Heart right ventricle (tissue), 16 donors: ENCODE data around the gene XRCC4. TPM values are rescaled to one million over a fixed set of nuclear protein-coding genes. Genes with fewer than 3 reads are reported as not detected.

ENCODE experiments used
- ATAC-seq, 8 donors: fragments of 200-7000 bp; cut with Tn5 transposase; one replicate each; pipeline ENCODE4 v1.9.1; 2020; ENCODE audit warnings: mild to moderate bottlenecking in 8 of 8, moderate library complexity in 8 of 8, moderate number of reproducible peaks in 1 of 8
- DNase-seq, 2 donors: peaks; one replicate each; pipeline ENCODE4 v3.0.0-alpha.2; 2020
- H3K27ac ChIP-seq, 10 donors: fragments of 200-600 bp; sonication (generic) in 2 of 10; one replicate each; pipeline versions ENCODE4 v1.5.0 to v1.8.0; 2020 to 2022; ENCODE audit warnings: mild to moderate bottlenecking in 3 of 10
- H3K27me3 ChIP-seq, 7 donors: fragments of 200-600 bp; one replicate each; pipeline ENCODE4 v1.8.0; 2021 to 2022; ENCODE audit warnings: mild to moderate bottlenecking in 2 of 7
- H3K36me3 ChIP-seq, 9 donors: fragments of 200-600 bp; sonication (generic) in 1 of 9; one replicate each; pipeline versions ENCODE4 v1.5.0 to v1.8.0; 2020 to 2022; ENCODE audit warnings: mild to moderate bottlenecking in 2 of 9
- H3K4me1 ChIP-seq, 9 donors: fragments of 200-600 bp; sonication (generic) in 1 of 9; one replicate each; pipeline versions ENCODE4 v1.5.0 to v1.8.0; 2020 to 2022; ENCODE audit warnings: mild to moderate bottlenecking in 4 of 9
- H3K4me3 ChIP-seq, 10 donors: fragments of 200-600 bp; sonication (generic) in 2 of 10; one replicate each; pipeline versions ENCODE4 v1.5.0 to v1.8.0; 2020 to 2022; ENCODE audit warnings: mild to moderate bottlenecking in 7 of 10, moderate library complexity in 2 of 10
- H3K9me3 ChIP-seq, 11 donors: fragments of 200-600 bp in 10 of 11; sonication (generic) in 2 of 11; one replicate each; pipeline versions ENCODE4 v1.5.0 to v1.8.0; 2013 to 2022; ENCODE audit warnings: mild to moderate bottlenecking in 2 of 11, control low read depth in 1 of 11, moderate library complexity in 1 of 11
- WGBS, 2 donors: extraction: QIAGEN DNeasy Blood & Tissue Kit; methylation state at CpG; one replicate each; pipeline ENCODE4 v1.1.7; 2013; ENCODE audit warnings: inconsistent platforms in 1 of 2; 5-methylcytosine and 5-hydroxymethylcytosine counted together
- intact Hi-C, 10 donors: fragments of 100-400 bp; cut with DNase I; formaldehyde crosslinking; loops; one replicate each; pipeline versions ENCODE4 v1.11.1 to v1.14.2; 2022
- polyA plus RNA-seq, 2 donors: library from polyadenylated mRNA; stranded (reverse); fragments of 200-250 nt; gene quantifications; one replicate each; pipeline ENCODE4 v1.2.3, GENCODE V29; 2013
- total RNA-seq, 10 donors: library from RNA; stranded (reverse); fragmentation: NEBNext Ultra II Directional in 3 of 10; extraction: Animal tissue kit (Norgen Biotek cat#: 25700) in 3 of 10; gene quantifications; one replicate each; pipeline versions ENCODE4 v1.2.1 to v1.2.4, GENCODE V29; 2021 to 2023
- TF ChIP-seq, protein P1 (sequence below), 9 donors: fragments of 200-600 bp; sonication (generic) in 2 of 9; IDR thresholded peaks; one replicate each; pipeline versions ENCODE4 v1.5.0 to v1.8.0; 2021 to 2022; ENCODE audit warnings: antibody characterized with exemption in 9 of 9, mild to moderate bottlenecking in 5 of 9, moderate library complexity in 1 of 9
- donor health status: Arrhythmogenic right ventricular cardiomyopathy.
- donor health status: ischemic (EF 13 %, LVEDD 7.1; RV severe dilation, severe dysfunction).
- donor health status: healthy with polysubstance abuse.
- donor health status: DM: no; HTN: yes; CAD: no.
- donor health status: DM: no; HTN: no; CAD: no.
- donor health status: ischemic (EF 25% LVEDD 6.9; RV normal size, moderate dysfunction).
- donor health status: ischemic (EF 25% LVEDD 5.7; RV mildly dilated, moderate dysfunction).
- donor health status: healthy.
- donor health status: DM: yes; HTN: yes; CAD: no.
- donor health status: Ischemic cardiomyopathy.
- donor health status: ischemic (EF 35%, LVEDD 5.7; RV mildly dilated, moderate dysfunction).
- donor health status: nonischemic (EF 11% LVEDD 7.7; RV severe dilation, severe dysfunction).
- donor health status: DM: yes; HTN: yes; CAD: no.
- donor health status: PGD.
- donor health status: ischemic (EF 29% LVEDD 5.4; RV normal size, mild dysfunction).
- donor health status: nonischemic (EF 23%, LVEDD 6.1; RV moderate dilation, normal function).

Gene XRCC4
- total and polyA plus RNA-seq, 12 donors, result 3.6 to 14.4 (median 6.8) TPM

DNA sequence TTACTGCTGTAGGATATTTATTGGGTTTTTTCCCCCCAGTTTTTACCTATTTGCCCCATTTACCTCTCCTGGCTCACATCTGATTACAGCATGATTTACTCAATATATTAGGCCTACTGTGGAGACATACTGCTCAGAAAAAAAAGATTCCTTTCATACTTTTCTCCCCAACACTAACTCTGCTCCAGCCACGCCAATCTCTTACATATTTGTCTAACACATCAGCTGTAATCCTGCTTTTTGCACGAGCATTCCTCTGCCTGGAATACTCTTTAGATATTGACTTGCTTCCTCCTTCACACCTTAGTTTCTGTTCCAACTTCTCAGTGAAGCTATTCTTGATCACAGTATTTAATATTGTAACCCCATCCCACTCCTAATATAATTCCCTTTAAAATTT, 236.1 kb downstream of the XRCC4 start:
- H3K36me3 ChIP-seq, result no peaks in the 10 kb centered on the region
- intact Hi-C loops, result no loop called here
- H3K4me3 ChIP-seq, result no peak overlapping the region
- peak overlapping the region in 3 of 10 donors; percentile 3 to 85 (median 3) for H3K27ac ChIP-seq
- peaks cover 0 to 20% (median 0%) of the 10 kb centered on the region in 9 donors for H3K4me1 ChIP-seq
- TF ChIP-seq, protein P1, sequence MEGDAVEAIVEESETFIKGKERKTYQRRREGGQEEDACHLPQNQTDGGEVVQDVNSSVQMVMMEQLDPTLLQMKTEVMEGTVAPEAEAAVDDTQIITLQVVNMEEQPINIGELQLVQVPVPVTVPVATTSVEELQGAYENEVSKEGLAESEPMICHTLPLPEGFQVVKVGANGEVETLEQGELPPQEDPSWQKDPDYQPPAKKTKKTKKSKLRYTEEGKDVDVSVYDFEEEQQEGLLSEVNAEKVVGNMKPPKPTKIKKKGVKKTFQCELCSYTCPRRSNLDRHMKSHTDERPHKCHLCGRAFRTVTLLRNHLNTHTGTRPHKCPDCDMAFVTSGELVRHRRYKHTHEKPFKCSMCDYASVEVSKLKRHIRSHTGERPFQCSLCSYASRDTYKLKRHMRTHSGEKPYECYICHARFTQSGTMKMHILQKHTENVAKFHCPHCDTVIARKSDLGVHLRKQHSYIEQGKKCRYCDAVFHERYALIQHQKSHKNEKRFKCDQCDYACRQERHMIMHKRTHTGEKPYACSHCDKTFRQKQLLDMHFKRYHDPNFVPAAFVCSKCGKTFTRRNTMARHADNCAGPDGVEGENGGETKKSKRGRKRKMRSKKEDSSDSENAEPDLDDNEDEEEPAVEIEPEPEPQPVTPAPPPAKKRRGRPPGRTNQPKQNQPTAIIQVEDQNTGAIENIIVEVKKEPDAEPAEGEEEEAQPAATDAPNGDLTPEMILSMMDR (IDR thresholded peaks at IDR 0.05), result no peak
- no peak for ATAC-seq
- WGBS, 2 donors, result 62 to 74% methylated on average over 2 of the region's 2 CpGs
- H3K27me3 ChIP-seq, result no peaks in the 10 kb centered on the region
- DNase-seq, result no peak
- peaks cover 0 to 16% (median 10%) of the 10 kb centered on the region in 11 donors for H3K9me3 ChIP-seq

DNA sequence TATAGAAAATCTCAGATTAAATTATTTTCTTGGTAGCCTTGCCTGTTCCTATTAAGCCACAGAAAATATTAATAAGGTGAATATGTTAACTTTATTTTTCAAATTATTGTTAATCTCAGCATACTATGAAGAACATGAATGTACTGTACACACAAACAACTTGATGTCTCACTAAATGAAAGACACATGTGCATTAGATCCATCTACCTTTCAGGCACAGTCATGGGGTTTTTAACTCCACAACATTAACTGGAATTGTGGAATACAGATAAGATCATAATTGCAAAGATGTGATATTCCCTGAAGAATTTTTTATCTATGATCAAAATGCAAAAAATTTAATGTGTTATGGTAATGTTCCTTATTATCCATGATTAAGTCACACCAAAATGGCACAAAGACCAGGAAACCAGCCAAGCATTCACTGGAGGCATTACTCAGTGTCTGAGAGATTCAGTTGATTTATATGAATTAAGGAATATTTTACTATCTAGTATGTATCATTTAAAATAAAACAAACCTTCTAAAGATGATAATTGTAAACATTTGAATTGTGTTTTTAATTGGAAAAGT, 244.2 kb downstream of the XRCC4 start:
- intact Hi-C loops, result no loop called here
- no peaks in the 10 kb centered on the region for H3K9me3 ChIP-seq
- DNase-seq (no peak), ATAC-seq (no peak)
- H3K4me1 ChIP-seq, result peaks cover 0 to 15% (median 0%) of the 10 kb centered on the region in 9 donors
- H3K27me3 ChIP-seq, result no peaks in the 10 kb centered on the region
- H3K4me3 ChIP-seq, result no peak overlapping the region
- TF ChIP-seq, protein P1 (IDR thresholded peaks at IDR 0.05), result no peak
- no peaks in the 10 kb centered on the region for H3K36me3 ChIP-seq
- H3K27ac ChIP-seq, result peak overlapping the region in 1 of 10 donors; percentile 69

DNA sequence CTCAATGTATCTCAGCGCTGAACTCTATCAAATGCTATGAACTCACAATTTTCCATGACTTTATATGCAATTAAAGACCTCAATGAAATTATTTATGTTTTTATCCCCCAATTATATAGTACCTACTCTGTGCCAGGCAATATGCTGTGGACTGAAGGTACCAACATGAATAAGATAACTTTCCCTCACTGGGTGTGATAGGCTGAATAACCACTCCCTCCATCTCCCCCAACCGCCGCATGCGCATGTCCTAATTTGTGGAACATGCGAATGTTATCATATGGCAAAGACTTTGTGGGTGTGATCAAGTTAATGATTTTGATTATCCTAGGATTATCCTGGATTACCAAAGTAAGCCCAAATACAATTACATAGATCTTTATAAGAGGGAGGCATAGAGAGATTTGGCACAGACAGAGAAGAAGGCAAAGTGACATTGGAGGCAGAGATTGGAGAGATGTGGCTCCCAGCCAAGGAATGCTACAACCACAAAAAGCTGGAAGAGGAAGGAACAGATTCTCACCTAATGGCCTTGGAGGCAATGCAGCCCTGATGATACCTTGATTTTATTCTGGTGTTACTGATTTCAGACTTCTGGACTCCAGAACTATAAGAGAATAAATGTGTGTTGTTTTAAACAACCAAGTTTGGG, 245.1 kb downstream of the XRCC4 start:
- TF ChIP-seq, protein P1 (IDR thresholded peaks at IDR 0.05), result no peak
- Histone ChIP-seq H3K27me3 (no peaks in the 10 kb centered on the region), H3K4me3 (no peak overlapping the region), H3K4me1 (peaks cover 0 to 15% (median 0%) of the 10 kb centered on the region in 9 donors), H3K27ac (peak overlapping the region in 1 of 10 donors; percentile 69), H3K9me3 (no peaks in the 10 kb centered on the region), H3K36me3 (no peaks in the 10 kb centered on the region)
- intact Hi-C loops, result no loop called here
- DNase-seq, result no peak
- 97 to 99% methylated on average over 5 of the region's 5 CpGs for WGBS, 2 donors
- no peak for ATAC-seq

DNA sequence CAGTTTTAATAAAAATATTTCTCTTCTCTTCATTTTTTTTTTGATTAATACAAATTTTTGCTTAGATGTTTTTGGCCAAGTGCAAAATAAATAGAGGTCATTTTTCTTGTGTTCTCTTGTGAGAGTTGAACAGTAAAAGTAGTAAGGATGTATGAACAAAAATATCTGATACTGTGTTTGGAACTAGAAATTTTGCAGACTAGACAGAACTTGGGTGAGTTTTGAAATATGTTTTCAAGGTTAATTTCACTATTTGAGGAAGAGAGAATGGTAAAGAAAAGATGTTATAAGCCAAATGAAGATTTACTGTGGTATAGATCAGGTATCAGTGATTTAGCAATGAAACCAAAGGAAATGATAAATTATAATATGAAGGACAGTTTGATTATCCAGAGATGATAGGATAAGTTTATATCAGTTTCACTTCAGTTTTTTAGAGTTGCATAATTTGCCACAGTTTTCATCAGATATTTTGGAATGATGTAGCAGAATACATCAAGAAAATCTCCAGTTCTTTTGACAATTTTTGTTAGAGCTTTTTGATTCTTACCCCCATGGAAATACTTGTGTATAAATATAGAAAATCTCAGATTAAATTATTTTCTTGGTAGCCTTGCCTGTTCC, 246.3 kb downstream of the XRCC4 start:
- H3K4me3 ChIP-seq, result no peak overlapping the region
- no peaks in the 10 kb centered on the region for H3K9me3 ChIP-seq
- peaks cover 0 to 15% (median 0%) of the 10 kb centered on the region in 9 donors for H3K4me1 ChIP-seq
- ATAC-seq, result no peak
- TF ChIP-seq, protein P1 (IDR thresholded peaks at IDR 0.05), result no peak
- H3K27me3 ChIP-seq, result no peaks in the 10 kb centered on the region
- H3K36me3 ChIP-seq, result no peaks in the 10 kb centered on the region
- H3K27ac ChIP-seq, result peak overlapping the region in 1 of 10 donors; percentile 32
- intact Hi-C loops, result no loop called here
- DNase-seq, result no peak
